HG03039 (cell line): ENCODE measurements around the gene BOC.

Source experiments
- ATAC-seq: cut with Tn5 transposase; IDR thresholded peaks from one replicate; pipeline ENCODE4 v1.9.1; 2021; ENCODE audit warnings: mild to moderate bottlenecking, moderate library complexity; ENCODE audit not compliant: unreplicated experiment

Gene BOC

DNA sequence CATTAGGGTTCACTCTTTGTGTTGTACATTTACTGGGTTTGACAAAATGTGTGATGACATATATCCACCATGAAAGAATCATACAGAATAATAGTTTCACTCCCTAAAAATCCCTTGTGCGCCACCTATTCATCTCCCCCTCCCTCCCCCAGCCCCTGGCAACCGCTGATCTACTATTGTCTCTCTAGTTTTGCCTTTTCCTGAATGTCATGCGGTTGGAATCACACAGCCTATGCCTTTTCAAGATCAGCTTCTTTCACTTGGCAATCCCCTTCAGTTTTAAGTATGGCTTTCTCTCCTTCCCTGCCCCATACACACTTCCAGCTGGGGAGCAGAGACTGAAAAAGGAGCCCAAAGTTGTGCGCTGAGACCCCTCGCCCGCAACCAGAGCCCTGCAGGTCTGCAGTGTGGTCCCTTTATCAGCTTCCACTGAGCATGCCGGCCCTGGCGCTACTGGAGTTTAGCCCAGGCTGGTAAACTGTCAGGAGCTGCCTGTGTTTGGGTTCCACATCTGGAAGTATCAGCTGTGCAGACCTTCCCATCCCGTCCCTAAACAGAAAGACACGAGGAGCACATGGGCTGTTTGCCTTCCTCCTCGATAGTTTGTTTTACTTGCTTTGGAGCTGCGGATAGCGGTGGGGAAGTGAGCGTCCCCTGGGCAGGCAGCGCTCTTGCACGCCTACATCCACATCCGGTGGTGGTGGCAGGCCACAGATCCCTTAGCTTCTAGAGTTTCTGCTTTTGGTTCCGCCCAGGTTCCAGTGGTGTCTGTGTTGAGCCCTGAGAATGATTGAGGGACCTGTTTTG is 12.3 kb downstream of the BOC start:
- ATAC-seq = peak; percentile 79

DNA sequence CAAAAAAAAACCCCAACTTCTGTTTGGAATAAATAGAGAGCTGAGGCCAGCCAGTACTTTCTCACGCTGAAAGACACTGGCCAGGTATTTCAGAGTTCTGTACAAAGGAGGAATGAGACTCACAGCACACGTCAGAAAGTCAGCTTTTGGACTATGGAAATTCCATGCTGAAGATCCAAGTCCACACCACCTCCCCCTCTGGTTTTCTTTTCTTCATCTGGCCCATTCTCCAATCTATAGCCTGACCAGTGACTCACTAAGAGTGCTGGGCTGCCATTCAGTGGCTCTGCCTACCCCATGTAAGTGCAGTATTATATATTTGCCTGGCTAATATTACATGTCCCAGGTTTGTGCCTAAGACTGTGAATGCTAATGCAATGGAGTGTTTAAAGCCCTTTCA is 13.9 kb downstream of the BOC start:
- no peak for ATAC-seq

DNA sequence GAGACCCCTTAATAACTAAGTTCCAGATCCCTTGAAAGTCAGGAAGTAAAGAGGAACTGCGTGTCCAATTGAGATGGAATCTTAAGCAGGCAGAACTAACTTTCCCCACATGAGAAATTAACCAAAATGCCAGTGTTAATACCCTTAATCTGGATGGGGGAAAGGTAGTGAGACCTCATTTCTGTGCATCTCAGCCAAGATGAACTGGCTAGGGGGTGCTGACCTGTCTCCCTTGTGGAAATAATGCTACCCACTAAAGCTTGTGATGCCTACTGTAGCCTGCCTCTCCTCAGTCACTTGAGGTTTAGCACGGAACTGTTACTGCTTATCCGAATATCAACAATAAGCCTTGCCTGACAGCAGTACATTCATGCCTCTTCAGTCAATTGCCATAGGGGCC is 15.1 kb downstream of the BOC start:
- no peak for ATAC-seq

DNA sequence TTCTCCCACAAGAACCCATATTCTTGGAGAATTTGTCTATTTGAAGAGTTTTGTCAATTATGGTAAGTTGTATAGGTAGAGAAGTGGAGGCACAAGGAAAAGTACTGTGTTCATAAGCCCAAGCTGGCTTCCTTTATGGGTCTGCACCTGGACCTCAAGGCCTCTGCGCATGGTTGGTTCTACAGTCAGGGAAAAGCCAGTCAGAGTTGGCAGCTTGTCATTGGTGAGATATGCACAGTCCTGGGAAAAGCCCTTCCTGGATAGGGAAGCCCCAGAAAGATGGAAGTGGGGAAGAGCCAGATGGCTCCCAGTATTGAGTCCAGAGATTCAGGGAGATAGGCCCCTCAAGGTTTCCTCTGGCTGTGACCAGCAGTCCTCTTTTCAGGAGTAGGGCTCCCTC is 15.8 kb downstream of the BOC start:
- no peak for ATAC-seq

DNA sequence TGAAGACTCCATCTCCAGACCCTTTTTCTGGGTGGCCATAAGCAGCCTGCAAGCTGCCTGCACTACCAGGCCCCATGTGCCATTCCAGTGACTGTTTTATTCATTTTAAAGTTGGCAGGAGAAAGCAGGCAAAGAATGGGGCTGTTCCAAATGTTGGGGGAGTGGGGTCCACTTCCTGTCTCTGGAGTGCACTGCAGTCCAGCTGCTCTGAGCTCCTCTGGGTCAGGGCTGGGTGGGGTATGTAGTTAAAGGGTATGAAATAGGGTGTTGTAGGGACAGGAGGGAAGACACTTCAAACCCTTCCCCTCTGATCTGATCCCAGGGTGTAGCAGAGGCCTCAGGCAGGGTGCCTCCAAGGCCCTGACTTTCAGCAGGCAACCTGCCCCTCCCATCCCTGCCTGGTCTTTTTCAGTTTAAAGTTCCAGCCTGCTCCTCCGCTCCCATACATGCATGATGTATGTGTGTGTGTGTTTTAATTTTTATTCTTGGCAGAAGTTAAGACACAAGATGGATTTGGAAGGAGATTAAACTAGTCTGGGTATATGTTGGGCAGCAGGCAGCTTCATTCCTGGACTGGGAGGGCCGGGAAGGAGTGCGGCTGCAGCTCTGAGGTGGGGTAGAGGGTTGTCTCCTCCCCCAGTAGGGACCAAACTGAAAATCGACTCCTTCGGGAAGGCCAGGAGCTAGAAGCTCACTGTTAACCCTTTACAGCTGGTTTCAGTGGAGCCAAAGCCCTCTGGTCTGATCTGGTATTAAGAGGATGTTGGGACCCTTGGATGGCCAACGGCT is 17.3 kb downstream of the BOC start:
- ATAC-seq = no peak

DNA sequence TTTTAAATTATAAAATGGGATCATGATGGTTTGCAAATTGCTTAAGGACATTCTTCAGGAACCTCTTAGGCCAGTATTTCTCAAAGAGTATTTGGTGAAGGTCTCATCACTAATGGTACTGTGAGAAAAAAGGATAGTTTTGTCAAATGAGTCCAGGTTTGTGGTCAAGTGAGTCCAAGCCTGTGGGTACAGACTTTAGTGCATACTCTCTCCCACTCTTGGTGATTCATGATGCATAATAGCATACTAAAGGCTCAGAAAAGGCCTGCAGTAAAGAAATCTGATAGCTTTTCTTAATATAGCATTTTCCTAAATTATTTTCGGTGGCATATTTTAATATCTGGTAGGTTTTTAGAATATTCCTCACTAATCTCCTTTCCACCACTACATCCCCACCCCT is 20.0 kb downstream of the BOC start:
- ATAC-seq = no peak

DNA sequence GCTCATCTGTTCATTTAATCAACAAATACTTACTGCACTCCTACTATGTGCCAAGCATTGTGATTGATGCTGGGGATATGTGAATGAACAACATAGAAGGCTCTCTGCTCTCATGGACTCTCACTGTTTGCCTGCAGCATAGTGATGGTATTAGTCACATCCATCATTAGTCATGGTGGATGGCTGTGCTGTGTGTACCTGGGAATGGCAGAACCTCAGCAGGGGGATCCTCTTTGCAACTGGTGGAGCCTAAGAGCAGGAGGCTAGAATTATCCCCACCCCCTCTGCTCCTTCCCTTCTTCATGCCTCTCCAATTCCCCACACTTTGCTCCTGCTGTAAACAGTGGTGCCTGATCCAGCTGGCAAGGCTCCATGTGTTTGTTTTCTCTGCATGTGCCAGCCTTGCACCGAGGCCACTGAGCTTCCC is 20.5 kb downstream of the BOC start:
- ATAC-seq = no peak

DNA sequence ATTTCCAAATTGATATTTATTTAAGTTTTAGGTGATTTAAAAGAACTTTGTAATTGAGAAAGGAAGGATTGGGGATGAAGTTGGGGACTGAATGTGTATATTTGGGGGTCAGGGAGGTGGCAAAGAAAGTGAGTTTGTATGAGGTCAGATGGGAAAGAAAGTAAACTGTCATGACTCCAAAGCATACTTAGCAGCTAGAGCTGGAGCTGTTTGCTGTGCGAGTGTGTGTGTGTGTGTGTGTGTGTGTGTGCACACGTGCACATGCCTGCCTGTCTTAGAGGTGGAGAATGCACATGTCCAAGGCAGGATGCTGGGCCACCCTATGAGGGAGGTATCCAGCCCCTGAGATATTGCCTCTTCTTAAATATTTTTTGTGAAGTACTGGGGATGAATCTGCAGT is 21.0 kb downstream of the BOC start:
- no peak for ATAC-seq

DNA sequence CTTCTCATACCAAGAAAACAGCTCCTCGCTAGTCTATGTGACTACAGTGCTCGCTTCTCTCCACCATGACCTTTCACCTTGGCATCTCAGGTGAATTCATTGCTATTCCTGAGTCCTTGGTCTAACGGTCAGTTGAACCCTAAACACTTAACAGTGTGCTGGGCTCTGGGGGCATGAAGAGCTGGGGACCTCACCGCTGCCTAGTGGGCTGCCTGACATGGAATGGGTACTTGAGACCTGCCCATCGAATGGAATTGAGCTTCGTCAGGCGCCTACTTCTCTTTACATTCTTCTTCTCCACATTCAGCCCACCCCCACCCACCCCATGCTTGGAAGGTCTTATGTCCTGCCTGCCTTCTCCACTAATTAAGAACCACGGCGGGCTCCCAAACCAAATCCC is 22.1 kb downstream of the BOC start:
- ATAC-seq = no peak

DNA sequence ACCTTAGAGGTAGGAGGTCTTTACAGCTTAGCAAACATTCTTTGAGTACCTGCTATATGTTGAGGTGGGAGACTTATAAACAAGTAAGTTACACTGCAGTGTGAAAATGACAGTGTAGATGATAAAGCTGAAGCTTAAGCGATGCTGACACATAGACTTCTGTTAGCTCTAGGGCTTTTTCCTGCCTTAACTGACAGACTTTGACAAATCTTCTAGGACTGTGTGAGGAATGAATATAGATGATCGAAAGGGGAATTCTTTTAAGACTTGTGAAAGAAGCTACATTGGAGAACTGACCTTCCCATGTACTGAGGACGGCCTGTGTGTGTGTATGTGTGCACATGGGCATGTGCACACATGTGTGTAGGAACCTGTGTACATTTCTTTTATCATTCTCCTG is 22.7 kb downstream of the BOC start:
- no peak for ATAC-seq

DNA sequence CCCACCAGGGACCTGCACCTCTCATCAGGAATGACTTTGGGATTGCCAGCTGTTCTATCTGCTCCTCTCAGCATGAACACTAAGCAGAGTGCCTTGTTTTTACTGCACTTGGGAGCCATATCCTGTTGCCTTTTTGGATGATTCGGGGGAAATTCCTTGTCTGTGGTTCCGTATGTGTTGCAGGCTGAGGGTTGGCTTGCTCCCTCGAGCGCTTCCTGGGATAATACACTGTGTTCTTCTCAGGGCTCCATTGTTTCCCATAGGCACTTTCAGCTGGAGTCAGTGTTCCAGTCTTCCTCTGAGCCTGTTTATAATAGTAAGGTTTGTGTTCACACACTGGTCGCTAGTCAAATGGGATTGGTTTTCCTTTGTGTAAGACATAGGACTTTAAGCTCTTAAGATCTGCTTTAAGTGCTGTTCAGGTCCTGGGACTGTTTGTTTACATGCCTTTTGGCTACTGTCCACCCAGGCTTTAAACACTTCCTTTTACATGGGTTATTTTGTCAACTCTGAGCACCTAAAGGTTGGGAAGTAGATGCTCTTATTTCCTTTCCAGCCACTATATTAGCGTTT is 23.4 kb downstream of the BOC start:
- ATAC-seq = no peak

DNA sequence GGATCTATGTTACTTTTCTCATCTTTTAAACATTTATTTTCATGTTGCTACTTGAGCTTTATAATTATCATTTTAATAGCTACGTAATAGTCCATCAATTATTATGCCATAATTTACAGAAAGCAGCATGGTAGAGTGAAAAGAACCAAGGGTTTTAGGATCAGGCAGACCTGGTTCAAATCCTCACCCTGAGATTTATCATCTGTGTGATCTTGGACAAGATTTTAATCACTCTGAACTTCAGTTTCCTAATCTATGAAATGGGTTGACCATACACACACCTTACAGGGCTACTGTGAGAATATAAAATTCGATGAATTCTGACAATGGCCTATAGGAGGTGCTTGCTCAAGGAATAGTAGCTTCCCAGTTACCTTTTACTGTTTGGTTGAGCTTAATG is 27.1 kb downstream of the BOC start:
- no peak for ATAC-seq

DNA sequence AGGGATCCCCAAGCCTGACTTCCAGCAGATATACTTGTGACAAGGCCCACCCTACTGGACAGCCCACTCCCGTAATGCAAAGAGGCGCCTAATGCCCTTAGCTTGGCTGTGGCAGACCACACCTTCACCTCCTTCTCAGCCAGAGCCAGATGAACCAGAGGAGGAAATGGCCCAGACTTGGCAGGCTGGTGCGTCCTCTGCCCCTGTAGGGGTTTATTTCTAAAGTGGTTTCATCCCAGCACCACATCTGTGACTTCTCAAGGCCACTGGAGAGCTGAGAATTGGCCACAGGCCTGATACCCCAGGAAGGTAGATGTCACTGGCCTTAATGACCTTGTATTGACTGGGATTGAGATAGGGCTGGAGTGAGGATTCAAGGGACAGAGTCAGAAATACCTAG is 29.5 kb downstream of the BOC start:
- ATAC-seq = no peak

DNA sequence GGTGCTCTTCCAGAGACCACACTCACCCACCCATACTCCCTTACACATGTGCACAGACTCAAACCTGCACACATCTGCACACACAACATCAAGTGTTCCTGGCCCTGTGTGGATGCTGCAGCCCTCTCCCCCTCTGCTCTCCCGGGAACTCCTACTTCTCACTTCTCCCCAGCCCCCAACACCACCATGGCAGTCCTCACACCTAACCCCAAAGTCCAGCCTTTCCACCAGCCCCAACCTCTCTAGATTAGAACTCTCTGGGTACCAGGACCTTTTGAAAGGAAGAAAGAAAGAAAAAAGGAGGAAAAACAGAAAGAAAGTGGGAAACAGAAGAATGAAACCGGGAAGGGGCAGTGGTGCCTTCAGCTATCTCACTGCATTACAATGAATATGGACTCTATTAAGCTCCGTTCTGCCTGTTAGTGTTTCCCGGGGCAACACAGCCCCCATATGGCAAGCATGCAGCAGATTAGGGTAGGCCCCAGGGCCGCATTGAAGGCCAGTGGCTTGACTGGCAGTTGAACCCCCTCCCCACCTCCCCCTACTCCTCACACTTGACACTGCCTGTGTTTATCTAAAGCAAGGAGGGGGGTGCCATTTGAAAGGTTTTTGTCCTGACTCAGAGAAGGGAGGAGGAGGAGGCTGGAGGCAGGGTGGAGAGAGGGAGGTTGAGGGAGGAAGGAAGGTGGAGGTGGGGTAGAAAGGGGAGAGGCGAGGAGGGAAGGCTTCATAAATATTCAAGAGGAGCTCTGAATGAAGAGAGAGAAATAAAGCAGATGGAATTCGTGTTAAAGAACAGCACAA is 30.1 kb downstream of the BOC start:
- no peak for ATAC-seq

DNA sequence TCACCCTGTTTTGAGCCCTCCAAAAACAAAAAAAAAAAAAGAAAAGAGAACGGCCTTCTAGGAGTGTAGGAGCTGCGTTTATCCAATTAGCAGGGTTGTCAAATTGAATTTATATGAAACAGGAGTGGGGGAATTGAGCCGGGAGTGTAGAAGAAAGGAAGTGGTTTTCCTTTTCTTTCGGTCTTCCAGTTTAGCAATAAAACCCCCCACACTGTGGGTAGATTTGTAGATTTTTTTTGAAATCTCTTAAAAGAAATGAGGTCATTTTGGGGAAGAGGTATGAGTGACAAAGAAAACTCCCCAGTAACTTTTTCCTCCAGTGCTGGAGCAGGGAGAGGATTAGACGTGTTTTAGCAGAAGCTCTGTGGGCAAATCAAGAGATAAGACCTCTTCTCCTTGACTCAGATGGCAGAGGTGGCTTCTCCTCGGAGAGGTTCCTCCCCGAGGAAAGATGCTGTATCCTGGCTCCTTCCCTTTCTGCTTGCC is 30.8 kb downstream of the BOC start:
- no peak for ATAC-seq

DNA sequence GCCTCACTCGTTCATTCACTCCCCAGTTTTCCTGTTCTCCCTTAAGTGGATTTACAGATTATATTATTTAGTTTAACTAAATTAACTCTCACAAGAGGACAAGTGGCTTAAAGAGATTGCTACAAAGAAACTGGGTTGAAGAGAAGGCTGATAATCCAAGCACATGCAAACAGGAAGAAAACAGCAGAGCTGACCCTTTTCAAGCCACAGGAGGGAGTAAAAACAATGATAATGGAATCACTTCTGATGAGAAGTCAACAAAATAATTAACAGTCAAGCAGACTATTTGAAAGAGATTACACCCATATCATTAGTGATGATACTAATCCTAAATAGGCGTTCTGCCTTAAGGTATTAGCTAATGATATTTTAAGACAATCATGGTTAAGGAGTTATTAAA is 31.7 kb downstream of the BOC start:
- no peak for ATAC-seq

DNA sequence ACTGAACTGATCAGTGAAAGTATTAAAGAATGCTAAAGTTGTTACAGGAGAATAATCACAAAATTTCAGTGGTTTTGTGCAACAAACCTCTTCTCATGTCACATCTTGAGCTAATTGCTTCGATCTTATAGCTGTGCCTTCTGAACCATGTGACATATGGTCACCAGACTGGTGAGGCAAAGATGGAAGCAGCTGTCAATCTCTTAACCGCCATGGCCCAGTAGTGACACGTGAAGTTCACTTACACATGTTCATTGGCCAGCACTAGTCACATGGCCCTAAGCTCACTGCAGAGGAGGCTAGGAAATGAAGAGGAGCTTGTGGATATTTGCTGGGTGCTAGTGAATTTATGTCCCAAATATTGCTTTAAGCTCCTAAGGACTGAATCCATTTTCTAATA is 32.5 kb downstream of the BOC start:
- no peak for ATAC-seq

DNA sequence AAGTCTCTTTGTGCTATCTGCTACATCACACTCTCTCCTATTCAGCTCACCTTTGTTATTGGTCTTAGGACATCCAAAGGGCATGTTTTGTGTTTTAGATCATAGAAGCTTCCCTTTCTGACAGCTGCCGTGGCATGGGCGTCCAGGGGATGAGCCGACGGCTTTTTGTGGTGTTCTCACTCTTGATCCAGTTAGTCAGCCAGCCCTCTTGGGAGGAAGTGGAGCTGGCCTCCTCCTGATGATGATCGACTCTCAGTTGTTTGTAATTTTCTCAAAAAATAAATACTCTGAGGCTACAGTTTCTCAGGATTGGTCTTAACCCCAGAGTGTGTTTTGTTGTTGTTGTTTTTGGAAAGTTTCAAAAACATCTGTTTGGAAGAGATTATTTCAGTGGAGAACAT is 34.4 kb downstream of the BOC start:
- ATAC-seq = no peak

DNA sequence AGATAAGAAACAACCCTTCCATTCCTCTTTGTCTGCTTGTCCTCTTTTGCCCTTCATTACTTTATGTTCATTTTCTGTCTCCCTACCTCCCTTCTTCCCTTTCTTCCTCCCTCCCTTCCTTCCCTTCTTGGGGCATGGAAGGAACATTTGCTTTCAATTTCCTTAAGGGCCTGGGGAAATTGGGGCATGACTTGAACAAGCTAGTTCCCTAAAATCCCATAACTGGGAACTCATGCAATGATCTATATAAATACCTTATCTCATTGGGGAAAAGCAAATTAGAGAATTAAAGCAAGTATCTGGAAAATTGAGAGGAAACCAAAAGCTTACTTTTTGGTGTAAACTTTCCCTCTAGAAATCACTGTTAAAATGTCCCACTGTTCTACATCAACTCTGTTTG is 35.7 kb downstream of the BOC start:
- no peak for ATAC-seq

DNA sequence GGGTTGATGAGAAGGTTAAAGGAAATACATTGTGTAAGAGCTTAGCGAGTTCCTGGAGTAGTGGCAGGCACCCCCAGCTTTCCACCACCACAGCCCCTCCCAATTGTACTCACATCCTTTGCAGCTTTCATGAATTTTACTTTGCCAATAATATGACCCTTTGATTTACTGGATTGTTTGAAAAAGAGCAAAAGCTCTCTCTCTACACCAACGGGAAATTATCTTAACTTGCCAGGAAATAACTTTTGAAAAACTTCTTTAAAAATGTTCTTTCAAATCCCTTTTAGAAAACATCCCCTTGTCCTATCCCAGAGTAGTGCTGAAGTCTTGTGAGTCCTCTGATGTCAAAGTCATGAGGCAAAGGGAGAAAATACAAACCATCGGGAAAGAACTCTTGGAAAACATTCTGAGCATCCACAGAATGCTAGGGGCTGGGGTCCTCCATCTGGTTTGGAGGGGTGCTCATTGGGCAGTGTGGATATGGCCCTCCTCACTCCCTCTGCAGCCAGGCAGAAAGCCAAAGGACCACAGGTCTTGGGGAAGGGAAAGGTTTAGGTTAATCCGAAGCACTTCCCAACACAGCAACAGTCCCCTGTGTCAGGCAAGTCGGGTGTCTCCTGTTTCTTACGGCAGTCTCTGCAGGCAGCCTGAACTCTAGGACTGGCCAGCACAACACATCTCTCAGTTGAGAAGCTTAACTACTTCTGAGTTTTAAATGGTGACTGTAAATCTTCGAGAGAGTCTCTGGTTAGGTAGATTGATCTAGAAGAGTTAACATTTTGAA is 36.5 kb downstream of the BOC start:
- ATAC-seq = no peak
